ENCODE results near the gene GARRE1. TPM values are rescaled to one million over a fixed set of nuclear protein-coding genes. Genes with fewer than 3 reads are reported as not detected.
"Not testable (repeated sequence)": the region's sequence is repeated elsewhere in the genome, so short reads cannot be mapped to it uniquely, and the experiment has no call there.

Gene GARRE1
- polyA plus RNA-seq, 1 donor from 2014 or later: 15.9 TPM

- no peak for TF ChIP-seq EP300 (conservative IDR thresholded peaks at IDR 0.05; ENCODE audit: poor library complexity, severe bottlenecking)
- no peak for TF ChIP-seq POLR2AphosphoS5 (IDR thresholded peaks at IDR 0.05)
- no peak for TF ChIP-seq RAD21 (conservative IDR thresholded peaks at IDR 0.05)
- TF ChIP-seq MXI1 (conservative IDR thresholded peaks at IDR 0.05; ENCODE audit: poor library complexity, severe bottlenecking): no peak
These were observed 39.2 kb upstream of the GARRE1 start (continued) for GRCh38 chr19:34215006-34215665.

- H3K9ac ChIP-seq (ENCODE audit: low read length): no peak overlapping the region
- no peak overlapping the region for H2AFZ ChIP-seq (ENCODE audit: low read depth, low read length)
- H3K4me2 ChIP-seq (ENCODE audit: low read length): no peak overlapping the region
- no peak overlapping the region for H3K4me3 ChIP-seq (ENCODE audit: low read length)
- no peaks in the 10 kb centered on the region for H3K9me3 ChIP-seq (ENCODE audit: low read length)
- no peaks in the 10 kb centered on the region for H3K27me3 ChIP-seq (ENCODE audit: insufficient read depth, low read depth, low read length)
- H4K20me1 ChIP-seq (ENCODE audit: insufficient read depth): no peaks in the 10 kb centered on the region
- no peaks in the 10 kb centered on the region for H3F3A ChIP-seq (ENCODE audit: insufficient read depth, low read length, poor library complexity, severe bottlenecking)
- H3K36me3 ChIP-seq (ENCODE audit: insufficient read depth, low read length): peaks cover 6% of the 10 kb centered on the region
- no peaks in the 10 kb centered on the region for H3K79me2 ChIP-seq (replicated peaks; ENCODE audit: insufficient read depth, low read length)
- TF ChIP-seq RAD21 (conservative IDR thresholded peaks at IDR 0.05) (no peak), REST (IDR thresholded peaks at IDR 0.05; ENCODE audit: borderline replicate concordance) (no peak), TAF1 (IDR thresholded peaks at IDR 0.05; ENCODE audit: low read depth) (no peak), EP300 (conservative IDR thresholded peaks at IDR 0.05; ENCODE audit: poor library complexity, severe bottlenecking) (no peak), CTCF (IDR thresholded peaks at IDR 0.05; ENCODE audit: poor library complexity, severe bottlenecking) (no peak), MXI1 (conservative IDR thresholded peaks at IDR 0.05; ENCODE audit: poor library complexity, severe bottlenecking) (no peak), EZH2 (IDR thresholded peaks at IDR 0.05; ENCODE audit: borderline replicate concordance, insufficient read depth, low read length, poor library complexity, severe bottlenecking) (no peak), POLR2AphosphoS5 (IDR thresholded peaks at IDR 0.05) (no peak), SMC3 (conservative IDR thresholded peaks at IDR 0.05; ENCODE audit: poor library complexity) (no peak)
- no peak overlapping the region for H3K27ac ChIP-seq (ENCODE audit: low read length)
- no peaks in the 10 kb centered on the region for H3K9me2 ChIP-seq (ENCODE audit: insufficient read depth, low read length)
These were observed 38.7 kb upstream of the GARRE1 start for GRCh38 chr19:34215666-34216038.

- not testable (repeated sequence) for H3F3A ChIP-seq (ENCODE audit: insufficient read depth, low read length, poor library complexity, severe bottlenecking); H3K9me2 ChIP-seq (ENCODE audit: insufficient read depth, low read length); H3K4me2 ChIP-seq (ENCODE audit: low read length); H3K9me3 ChIP-seq (ENCODE audit: low read length); H4K20me1 ChIP-seq (ENCODE audit: insufficient read depth); H2AFZ ChIP-seq (ENCODE audit: low read depth, low read length); H3K27ac ChIP-seq (ENCODE audit: low read length); H3K36me3 ChIP-seq (ENCODE audit: insufficient read depth, low read length); H3K79me2 ChIP-seq (replicated peaks; ENCODE audit: insufficient read depth, low read length); H3K27me3 ChIP-seq (ENCODE audit: insufficient read depth, low read depth, low read length); H3K9ac ChIP-seq (ENCODE audit: low read length); H3K4me3 ChIP-seq (ENCODE audit: low read length)
These were observed 37.6 kb upstream of the GARRE1 start for GRCh38 chr19:34216745-34217219.
